Chondrocyte (in vitro differentiated cells): Measurements from ENCODE around the gene PYGO1. TPM values are rescaled to one million over a fixed set of nuclear protein-coding genes. Genes with fewer than 3 reads are reported as not detected.

Experiments used
- DNase-seq: peaks from one replicate; pipeline ENCODE4 v3.0.0; 2021; ENCODE audit warnings: mixed read lengths, low spot score
- H3K27ac Mint-ChIP-seq: one replicate; pipeline ENCODE4 v1.8.0; 2021; ENCODE audit warnings: mild to moderate bottlenecking, moderate library complexity, mixed read lengths; ENCODE audit not compliant: unreplicated experiment
- H3K27me3 Mint-ChIP-seq: 2 replicates; pipeline ENCODE4 v1.8.0; 2021; ENCODE audit warnings: low read depth, mixed read lengths
- H3K36me3 Mint-ChIP-seq: 2 replicates; pipeline ENCODE4 v1.8.0; 2021; ENCODE audit warnings: low read depth, mixed read lengths
- H3K4me1 Mint-ChIP-seq: 2 replicates; pipeline ENCODE4 v1.8.0; 2021; ENCODE audit warnings: low read depth, mild to moderate bottlenecking, mixed read lengths
- H3K4me3 Mint-ChIP-seq: one replicate; pipeline ENCODE4 v1.8.0; 2021; ENCODE audit warnings: mild to moderate bottlenecking, moderate library complexity, mixed read lengths; ENCODE audit not compliant: unreplicated experiment
- H3K9me3 Mint-ChIP-seq: 2 replicates; pipeline ENCODE4 v1.8.0; 2021; ENCODE audit warnings: low read depth, mixed read lengths
- CTCF ChIP-seq: fragments of 200-600 bp; sonication (generic); IDR thresholded peaks from 2 replicates; pipeline ENCODE4 v1.5.0; 2021; ENCODE audit warnings: antibody characterized with exemption, mild to moderate bottlenecking, moderate library complexity
- total RNA-seq: library from RNA; stranded (reverse); gene quantifications from 3 replicates; pipeline ENCODE4 v1.2.1, GENCODE V29; 2021

The PYGO1 gene
- total RNA-seq, 1 donor from 2014 or later = 20.5 TPM

GRCh38 chr15:55552926-55553325, 35.2 kb downstream of the PYGO1 start:
- DNase-seq = peak; percentile 93
- Mint-ChIP-seq H3K4me3 (peak overlapping the region; percentile 53), H3K27me3 (no peaks in the 10 kb centered on the region), H3K27ac (peak overlapping the region; percentile 87), H3K9me3 (peaks cover 41% of the 10 kb centered on the region), H3K36me3 (peaks cover 20% of the 10 kb centered on the region), H3K4me1 (peaks cover 37% of the 10 kb centered on the region)
- TF ChIP-seq CTCF = no peak

- Mint-ChIP-seq H3K9me3 (peaks cover 38% of the 10 kb centered on the region), H3K4me1 (peaks cover 39% of the 10 kb centered on the region), H3K4me3 (peak overlapping the region; percentile 53), H3K27ac (peak overlapping the region; percentile 87), H3K36me3 (peaks cover 20% of the 10 kb centered on the region), H3K27me3 (no peaks in the 10 kb centered on the region)
- TF ChIP-seq CTCF = no peak
- no peak for DNase-seq
These were observed 35.7 kb downstream of the PYGO1 start for GRCh38 chr15:55552451-55552850.

- Mint-ChIP-seq H3K9me3 (peaks cover 10% of the 10 kb centered on the region), H3K4me3 (no peak overlapping the region), H3K27ac (no peak overlapping the region), H3K4me1 (peaks cover 52% of the 10 kb centered on the region), H3K27me3 (no peaks in the 10 kb centered on the region), H3K36me3 (peaks cover 11% of the 10 kb centered on the region)
- no peak for DNase-seq
- no peak for TF ChIP-seq CTCF
These were observed 38.8 kb downstream of the PYGO1 start for GRCh38 chr15:55549305-55549704.

- no peak for TF ChIP-seq CTCF
- H3K4me3 Mint-ChIP-seq = no peak overlapping the region
- peak overlapping the region; percentile 13 for H3K27ac Mint-ChIP-seq
- peaks cover 9% of the 10 kb centered on the region for H3K9me3 Mint-ChIP-seq
- no peaks in the 10 kb centered on the region for H3K27me3 Mint-ChIP-seq
- DNase-seq = no peak
- H3K36me3 Mint-ChIP-seq = peaks cover 11% of the 10 kb centered on the region
- peaks cover 31% of the 10 kb centered on the region for H3K4me1 Mint-ChIP-seq
These were observed 41.4 kb downstream of the PYGO1 start for GRCh38 chr15:55546718-55547117.

- no peak for TF ChIP-seq CTCF
- H3K9me3 Mint-ChIP-seq = no peaks in the 10 kb centered on the region
- H3K4me3 Mint-ChIP-seq = no peak overlapping the region
- peaks cover 25% of the 10 kb centered on the region for H3K4me1 Mint-ChIP-seq
- H3K36me3 Mint-ChIP-seq = no peaks in the 10 kb centered on the region
- no peak for DNase-seq
- no peaks in the 10 kb centered on the region for H3K27me3 Mint-ChIP-seq
- H3K27ac Mint-ChIP-seq = no peak overlapping the region
These were observed 52.7 kb downstream of the PYGO1 start for GRCh38 chr15:55535436-55535835.
